SH-SY5Y (cell line): ENCODE data around the gene RASIP1.

Experiments
- GATA2 ChIP-seq: IDR thresholded peaks from 2 replicates; pipeline ENCODE4 v1.6.1; 2011; ENCODE audit warnings: mild to moderate bottlenecking, low read depth, low read length
- GATA3 ChIP-seq: IDR thresholded peaks from 2 replicates; pipeline ENCODE4 v1.6.1; 2011; ENCODE audit warnings: low read depth, mild to moderate bottlenecking, low read length, moderate library complexity

GRCh38 chr19:48686088-48686487 lies 54.3 kb downstream of the RASIP1 start:
- TF ChIP-seq GATA2: no peak
- no peak for TF ChIP-seq GATA3
